HG03354 (cell line): ENCODE measurements around the gene MTPN.

Source experiments
- ATAC-seq: cut with Tn5 transposase; IDR thresholded peaks from one replicate; pipeline ENCODE4 v1.9.1; 2021; ENCODE audit warnings: mild to moderate bottlenecking; ENCODE audit not compliant: unreplicated experiment, poor library complexity, severe bottlenecking

Gene MTPN, protein sequence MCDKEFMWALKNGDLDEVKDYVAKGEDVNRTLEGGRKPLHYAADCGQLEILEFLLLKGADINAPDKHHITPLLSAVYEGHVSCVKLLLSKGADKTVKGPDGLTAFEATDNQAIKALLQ

DNA sequence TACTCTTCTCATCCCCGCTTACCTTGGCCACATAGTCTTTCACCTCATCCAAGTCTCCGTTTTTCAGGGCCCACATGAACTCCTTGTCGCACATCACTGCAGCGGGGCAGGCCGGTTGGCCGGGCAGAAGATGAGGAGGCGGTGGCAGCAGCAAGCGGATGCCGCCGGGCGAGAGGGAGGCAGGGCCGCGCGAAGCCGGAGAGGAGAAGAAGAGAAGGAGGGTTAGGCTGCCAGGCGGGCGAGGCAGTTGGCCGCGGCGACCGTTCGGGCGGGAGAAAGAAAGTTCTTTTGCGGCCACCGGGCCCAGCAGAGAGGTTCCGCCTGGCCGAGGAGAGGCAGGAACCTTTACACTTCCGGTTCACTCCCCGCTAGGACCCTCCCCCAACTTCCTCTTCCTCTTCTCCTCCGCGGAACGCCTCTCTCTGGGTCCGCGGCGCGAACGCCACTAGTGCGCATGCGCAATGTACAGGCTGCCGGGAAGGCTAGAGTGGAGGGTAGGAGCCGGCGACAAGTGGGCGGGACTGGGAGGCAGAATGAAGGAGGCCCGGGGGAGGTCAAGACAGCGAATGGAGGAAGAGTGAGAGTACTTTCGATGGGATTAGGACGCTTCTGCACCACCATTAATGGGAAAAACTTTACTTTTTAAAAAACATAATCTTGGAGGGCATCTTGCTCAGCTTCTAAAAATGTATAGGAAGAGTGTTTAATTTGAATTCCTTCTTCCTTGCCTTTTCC lies at the start of gene MTPN:
Gene MTPN, minus strand, starts transcription at position 353 of the 735 bp plus-strand sequence. Its CDS starts 259 bp downstream, at position 94.
- ATAC-seq: peak; percentile 63

DNA sequence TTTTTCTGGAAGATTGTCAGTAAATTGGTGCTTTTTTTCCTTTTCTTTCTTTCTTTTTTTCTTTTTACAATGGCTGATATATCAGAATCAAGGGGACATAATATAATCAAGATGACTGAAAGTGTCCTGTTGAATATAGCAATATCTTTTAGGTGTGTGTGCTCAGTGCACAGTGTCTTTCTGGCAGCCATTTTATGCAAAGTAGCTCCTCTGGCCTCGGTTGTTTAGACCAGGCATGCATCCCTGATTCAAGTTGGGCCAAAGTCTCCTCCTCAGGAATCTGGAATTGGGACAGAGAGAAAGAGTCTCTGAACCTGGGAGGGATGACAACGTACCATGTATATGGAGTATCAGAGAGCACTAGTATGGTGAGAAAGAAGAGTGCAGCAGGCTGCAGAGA lies 49.0 kb upstream of the MTPN start:
- no peak for ATAC-seq

DNA sequence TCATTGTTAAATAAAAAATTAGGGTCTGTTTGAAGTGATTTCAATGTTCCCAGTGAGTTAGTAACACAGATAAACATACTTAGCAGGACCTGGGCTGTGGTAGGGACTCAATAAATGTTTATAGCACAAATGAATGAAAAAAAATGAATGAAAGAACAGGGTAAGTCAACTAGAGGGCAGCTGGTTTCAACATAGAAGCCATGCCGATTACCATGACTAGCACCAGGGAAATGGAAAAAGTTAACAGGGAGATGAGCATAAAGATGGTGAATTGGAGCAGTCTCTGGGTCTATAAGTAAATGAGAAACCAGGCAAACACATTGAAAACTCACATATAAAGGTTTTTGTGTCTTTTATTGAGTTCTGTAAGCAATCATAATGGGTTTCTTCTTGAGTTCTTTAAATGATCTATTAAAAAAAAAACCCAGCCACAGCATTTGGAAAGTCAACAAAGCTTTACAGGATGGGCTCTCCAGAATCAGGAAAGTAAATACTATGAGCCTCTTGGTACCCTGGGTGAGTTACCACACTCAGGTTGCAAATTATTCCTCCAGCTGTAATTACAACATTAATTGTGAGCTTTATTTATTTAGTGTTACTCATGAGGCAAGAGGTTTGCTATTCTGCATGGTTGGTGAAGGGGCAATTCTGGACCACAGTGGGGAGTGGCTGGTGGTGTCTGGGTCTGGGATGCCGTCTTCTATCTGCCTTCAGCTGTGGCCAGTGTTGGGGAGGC lies 46.1 kb upstream of the MTPN start:
- no peak for ATAC-seq

DNA sequence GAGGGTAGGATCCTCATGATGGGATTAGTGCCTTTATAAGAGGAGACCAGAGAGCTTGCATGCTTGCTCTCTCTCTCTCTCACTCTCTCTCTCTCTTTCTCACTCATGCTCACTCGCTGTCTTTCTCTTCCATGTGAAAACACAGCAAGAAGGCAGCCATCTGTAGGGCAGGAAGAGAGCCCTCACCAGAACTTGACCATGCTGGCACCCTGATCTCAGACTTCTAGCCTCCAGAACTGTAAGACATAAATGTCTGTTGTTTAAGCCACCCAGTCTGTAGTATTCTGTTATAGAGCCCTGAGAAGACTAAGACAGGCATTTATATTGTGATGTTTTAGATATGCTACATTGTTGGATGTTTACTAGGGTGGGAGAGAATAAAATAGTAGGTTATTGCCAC lies 43.4 kb upstream of the MTPN start:
- no peak for ATAC-seq

DNA sequence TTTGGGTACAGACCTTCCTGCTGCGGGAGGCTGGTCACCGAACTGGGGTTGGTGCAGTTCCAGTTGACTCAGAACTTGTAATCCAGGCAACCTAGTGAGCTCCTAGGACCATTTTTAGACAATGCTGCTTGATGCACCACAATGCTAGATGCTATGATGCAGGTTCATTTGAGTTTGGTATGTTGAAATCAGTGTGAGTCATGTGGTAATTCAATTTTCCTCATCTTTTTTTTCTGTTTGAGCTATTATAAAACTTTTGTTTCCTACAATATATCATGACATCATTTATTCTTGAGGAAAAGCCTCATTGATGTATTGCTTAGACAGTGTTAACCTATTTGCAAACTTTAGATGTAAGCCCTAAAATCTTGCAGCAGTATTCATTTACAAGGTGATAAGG lies 40.9 kb upstream of the MTPN start:
- no peak for ATAC-seq

DNA sequence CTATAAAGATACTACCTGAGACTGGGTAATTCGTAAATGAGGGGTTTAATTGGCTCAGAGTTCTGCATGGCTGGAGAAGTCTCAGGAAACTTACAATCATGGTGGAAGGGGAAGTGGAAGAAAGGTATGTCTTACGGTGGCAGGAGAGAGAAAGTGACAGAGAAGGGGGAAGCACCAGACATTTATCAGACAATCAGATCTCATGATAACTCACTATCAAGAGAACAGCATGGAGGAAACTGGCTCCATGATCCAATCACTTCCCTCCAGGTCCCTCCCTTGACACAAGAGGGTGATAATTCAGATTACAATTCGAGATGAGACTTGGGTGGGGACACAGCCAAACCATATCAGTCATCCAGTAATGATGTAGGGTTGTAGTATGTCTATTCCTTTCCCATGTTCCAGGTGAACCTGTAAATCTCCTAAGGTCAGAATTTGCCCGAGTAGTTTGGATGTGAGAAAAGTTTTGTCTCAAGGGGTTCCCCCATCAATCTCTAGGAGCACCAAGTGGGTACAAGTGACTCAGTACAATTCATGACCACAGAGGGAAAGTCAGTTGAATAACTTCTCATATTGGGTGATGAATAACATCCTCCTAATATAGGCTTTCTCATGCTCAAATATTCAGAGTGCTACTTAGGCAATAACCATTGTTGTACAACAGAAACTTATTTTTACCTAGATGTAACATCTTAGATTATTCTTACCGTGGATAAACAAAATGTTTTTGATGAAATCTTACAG lies 39.7 kb upstream of the MTPN start:
- ATAC-seq: peak; percentile 68

DNA sequence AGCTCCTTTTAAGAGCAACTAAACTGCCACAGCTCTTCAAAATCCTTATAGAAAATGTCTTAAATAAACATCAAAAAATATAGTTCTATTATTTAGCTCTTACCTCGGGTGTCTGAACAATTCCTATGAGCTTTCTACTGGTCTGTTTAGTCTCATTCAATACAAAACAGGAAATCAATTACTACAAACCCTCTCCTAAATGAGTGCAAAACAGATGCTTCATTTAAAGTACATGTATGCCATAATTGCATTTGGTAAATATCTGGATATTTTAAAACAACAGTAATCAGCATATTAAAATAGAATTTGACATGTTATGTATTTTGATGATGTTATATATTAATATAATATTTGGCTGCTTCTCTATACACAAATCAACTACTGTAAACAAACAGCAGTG lies 38.5 kb upstream of the MTPN start:
- ATAC-seq: no peak

DNA sequence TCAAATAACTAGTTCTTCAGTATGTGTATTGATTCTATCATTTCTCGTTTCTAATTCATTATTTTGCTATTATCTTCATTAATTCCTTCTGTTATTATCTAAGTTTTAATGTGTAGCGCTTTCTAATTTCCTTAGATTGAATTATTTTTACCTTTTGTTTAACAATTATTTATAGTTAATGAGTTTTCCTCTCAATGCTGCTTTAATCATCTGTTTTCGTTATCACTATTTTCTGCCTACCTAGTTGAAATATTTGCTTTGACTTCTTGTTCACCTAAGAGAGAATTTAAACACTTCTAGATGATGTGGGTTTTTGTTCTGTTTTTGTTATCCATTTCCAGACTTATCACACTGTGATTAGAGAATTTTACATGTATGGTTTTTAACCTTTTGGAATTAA lies 37.5 kb upstream of the MTPN start:
- ATAC-seq: no peak

DNA sequence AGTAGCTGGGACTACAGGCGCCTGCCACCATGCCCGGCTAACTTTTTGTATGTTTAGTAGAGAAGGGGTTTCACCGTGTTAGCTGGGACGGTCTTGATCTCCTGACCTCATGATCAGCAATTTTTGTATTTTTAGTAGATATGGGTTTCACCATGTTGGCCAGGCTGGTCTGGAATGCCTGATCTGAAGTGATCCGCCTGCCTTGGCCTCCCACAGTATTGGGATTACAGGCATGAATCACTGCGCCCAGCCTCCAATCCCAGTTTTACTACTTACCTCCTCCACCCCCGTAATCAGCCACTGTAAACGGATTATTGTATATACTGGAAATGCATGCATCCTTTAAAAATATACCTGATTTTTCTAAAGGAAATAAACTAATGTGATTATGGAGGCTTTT lies 35.1 kb upstream of the MTPN start:
- no peak for ATAC-seq

DNA sequence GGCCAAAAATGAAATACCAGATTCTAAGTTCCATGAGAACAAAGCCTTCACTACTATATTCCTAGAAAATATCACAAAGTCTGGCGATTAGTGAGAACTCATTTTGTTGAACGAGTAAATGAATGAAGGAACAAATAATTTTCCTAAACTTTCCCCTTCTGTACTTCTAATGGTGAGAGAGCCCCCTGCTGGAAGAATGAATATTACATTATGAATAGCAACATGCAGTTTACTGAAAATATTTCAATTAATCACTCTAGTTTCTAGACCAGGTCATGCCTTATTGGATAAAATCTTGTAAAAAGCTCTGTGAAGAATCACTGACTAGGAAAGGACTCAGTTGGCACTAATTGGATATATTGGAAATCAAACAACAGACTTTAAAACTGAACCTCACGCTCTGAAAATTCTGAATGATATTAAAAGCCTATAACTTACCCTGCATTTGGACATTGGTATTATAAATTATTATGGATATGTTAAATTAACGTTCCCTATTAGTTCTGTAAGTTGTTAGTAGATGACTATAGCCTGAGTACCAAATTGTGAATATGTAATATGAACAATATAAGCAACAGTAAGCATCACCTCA lies 32.4 kb upstream of the MTPN start:
- no peak for ATAC-seq

DNA sequence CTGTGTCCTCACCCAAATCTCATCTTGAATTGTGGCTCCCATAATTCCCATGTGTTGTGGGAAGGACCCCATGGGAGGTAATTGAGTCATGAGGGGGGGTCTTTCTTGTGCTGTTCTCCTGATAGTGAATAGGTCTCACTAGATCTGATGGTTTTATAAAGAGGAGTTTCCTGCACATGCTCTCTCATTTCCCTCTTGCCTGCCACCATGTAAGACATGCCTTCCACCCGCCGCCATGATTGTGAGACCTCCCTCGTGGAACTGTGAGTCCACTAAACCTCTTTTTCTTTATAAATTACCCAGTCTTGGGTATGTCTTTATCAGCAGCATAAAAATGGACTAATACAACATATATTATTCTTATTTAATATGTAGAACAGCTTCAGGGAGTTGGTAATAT lies 29.0 kb upstream of the MTPN start:
- ATAC-seq: no peak

DNA sequence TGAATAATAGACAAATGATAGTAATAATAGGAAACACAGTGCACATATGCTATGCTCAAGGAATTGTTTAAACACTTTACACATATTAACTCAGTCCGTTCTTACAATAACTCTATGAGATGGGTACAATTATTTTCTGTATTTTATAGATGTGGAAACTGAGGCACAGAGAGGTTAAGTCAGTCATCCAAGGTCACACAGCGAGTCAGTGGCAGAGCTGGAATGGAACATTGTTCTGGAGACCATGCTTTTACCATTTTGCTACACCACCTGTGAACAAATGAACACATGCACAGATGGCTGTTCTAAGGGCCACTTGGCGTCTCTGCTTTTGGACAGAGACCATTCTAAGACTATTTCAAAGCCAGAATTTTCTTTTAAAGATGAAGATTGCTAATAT lies 26.9 kb upstream of the MTPN start:
- ATAC-seq: no peak

DNA sequence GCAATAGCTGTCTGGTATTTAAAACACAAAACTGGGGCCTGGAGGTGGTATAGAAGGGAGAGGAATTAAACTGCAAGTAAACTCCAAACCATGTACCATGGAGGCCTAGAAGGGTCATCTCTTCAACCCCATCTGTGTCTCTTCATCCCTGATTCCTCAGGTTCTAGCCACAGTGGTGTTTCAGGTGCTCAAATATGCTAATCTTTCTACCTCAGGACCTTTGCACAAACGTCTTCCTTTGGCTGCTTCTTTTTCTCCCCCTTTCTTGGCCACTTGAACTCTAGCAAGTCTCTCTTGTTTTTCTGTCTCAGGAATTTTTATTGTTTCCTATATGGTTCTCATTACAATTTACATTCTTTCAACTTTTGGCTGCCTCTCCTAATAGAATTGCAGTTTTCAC lies 25.6 kb upstream of the MTPN start:
- ATAC-seq: no peak

DNA sequence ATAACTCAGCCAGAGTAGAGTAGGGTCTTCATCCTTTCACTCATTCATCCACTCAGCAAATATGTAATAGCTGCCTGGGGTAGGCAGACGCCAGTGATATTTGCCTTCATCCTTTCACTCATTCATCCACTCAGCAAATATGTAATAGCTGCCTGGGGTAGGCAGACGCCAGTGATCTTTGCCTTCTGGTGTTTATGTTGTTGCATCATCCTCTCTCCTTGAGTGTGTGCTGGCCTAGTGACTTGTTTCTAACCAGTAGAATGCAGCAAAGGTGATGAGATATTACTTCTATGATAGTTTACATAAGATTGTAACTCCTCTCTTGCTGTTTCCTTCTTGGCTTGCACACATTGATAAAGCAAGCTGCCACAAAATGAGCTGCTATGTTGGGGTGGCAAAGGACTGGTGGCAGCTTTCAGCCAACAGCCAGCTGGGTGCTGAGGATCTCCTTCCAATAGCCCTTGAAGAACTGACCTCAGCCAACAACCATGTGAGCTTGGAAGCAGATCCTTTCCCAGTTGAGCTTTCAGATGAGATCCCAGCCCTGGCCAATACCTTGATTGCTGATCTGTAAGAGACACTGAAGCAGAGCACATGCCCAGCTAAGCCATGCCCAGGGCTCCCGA lies 23.2 kb upstream of the MTPN start:
- no peak for ATAC-seq

DNA sequence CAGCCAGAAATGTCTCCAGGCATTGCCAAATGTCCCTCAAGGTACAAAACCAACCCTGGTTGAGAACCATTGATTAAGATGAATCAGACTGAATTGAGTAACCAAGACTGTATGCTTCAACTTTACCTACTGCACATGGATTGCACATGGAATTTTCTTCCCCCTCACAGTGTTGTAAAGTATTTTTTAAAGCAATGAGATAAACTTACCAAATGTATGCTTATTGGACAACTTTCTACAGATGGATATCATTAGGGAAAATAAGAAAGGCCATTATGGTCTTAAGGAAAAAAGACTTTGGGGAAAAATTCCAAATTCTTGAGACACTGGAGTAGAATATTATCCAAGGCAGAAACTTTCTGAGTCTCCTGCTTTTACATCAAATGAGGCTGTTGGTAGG lies 20.9 kb upstream of the MTPN start:
- no peak for ATAC-seq

DNA sequence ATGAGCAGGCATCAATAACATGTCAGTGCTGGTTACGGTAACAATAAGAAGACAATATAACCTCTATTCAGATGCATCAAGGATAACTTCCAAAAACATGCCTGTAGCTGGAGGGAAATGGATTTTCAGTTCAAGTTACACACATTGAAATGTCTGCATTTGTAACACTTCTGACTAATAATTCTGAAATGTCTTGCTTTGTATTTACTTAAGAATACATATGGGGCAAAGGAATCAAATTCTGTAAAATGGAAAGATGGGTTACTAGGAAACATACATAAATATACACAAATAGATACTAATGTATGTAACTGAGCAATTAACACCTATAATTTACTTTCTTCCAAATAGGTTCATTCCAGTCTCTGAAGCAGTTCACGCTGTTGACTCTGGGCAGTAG lies 18.6 kb upstream of the MTPN start:
- no peak for ATAC-seq

DNA sequence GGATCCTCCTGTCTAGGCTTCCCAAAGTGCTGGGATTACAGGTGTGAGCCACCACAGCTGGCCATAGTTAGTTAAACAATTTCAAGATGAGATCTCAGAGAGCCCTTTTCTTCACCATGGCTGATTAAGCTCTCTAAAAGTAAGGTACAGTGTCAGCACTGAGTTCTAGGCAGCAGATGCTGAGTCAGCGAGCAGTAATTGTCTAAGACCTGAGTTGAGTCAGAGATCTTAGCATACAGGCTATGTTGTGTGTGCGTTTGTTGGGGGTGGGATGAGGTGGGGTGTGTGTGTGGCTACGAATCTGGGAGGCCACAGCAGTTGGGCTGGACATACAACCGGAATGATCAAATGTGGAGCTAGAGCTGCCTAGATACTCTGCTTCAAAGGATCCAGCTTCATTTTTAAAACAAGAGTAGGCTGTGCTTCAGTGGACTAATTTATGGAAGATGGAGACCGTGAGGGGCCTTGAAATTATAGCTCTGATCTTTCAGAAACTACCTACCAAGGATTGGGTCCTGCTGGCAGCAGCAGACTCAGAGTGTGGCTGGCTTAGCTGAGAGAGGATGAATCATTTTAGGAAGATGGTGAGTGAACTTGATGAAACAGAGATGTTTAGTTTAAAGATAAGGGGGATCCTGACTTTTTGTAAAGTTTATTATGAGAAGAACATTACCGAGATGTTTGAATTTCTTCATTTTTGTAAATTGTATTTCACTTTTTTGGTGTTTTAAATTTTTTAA lies 17.5 kb upstream of the MTPN start:
- ATAC-seq: no peak

DNA sequence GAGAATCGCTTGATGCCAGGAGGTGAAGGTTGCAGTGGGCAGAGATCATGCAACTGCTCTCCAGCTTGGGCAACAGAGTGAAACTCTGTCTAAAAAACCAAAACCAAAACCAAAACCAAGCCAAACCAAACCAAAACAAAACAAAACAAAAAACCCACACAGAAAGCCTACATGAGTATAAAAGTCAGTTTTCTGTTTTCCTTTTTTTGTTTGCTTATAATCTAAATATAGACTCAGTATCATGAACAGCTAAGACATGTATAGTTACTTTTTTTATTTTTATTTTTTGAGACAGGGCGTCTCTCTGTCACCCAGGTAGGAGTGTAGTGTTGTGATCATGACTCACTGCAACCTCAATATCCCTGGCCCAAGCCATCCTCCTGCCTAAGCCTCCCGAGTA lies 16.8 kb upstream of the MTPN start:
- peak; percentile 84 for ATAC-seq

DNA sequence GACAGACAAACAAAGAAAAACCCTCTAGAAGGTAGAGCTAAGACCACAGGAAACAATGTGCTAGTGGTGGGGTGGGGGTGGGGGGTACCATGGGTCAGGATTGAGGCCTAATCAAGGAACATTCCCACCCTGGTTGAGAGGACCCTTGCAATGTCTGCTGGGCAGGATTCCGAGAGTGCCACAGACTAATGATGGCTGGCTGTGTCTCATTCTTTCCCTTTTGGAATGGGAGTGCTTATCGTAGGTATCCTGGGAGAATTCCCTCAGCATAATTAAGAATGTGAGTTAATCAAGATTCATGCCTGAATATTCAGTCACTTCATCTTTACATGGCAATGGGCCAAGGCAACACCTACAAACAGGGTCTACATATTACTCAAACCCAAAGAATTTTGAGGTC lies 14.7 kb upstream of the MTPN start:
- no peak for ATAC-seq
